GM10248 (cell line): ENCODE measurements around the gene KREMEN1.

Experiments
- CTCF ChIA-PET: fragments of 300-600 bp; sonication (Branson Sonifier 250); formaldehyde crosslinking; extraction: SDS; loops from one replicate; lab custom pipeline; 2021; ENCODE audit warnings: antibody characterized with exemption; lab: Yijun Ruan, JAX
- POLR2A ChIA-PET: fragments of 350-650 bp; sonication (Branson Sonifier 250); formaldehyde crosslinking; extraction: SDS; loops from one replicate; lab custom pipeline; 2020; ENCODE audit warnings: antibody characterized with exemption; lab: Yijun Ruan, JAX
- DNase-seq: peaks from one replicate; pipeline ENCODE4 v3.0.0; 2012; ENCODE audit errors: extremely low spot score
- CTCF ChIP-seq: IDR thresholded peaks from 2 replicates; pipeline ENCODE4 v1.5.1; 2012; ENCODE audit warnings: mild to moderate bottlenecking, low read depth; ENCODE audit errors: extremely low read depth, missing control alignments, control extremely low read depth

The KREMEN1 gene

DNA sequence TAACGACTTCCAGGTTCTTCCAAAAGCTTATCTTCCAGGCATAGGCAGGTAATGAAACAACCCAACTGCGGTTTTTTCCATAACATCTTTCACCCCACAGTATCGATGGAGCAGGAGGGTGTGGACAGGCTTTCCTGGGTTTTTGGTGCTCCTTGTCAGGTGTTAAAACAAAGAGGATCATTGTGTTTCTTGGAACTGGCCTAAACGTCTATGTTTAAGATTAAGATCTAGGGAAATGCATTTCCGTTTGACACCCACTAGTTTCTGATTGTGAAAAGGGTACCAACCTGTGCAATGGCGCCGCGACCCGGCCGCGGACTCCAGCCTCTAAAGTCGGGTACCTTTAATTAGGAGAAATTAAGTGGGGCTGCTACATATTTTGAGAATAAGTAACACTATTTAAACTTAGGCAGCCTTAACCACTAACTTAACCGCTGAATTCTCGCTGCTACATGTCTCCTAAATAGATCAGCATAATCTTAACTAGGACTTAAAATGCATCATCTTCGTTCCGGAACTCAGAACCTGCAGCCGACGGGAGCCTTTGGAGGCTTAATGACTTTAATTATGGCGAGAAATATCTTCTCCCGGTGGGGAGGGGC is 42.7 kb upstream of the KREMEN1 start:
- TF ChIP-seq CTCF, result no peak
- ChIA-PET POLR2A (no interaction called here), CTCF (interaction anchor here (1.2 to 4.2 kb wide), 3 partner anchors 10 to 177 kb away, joined by 4 to 23 read pairs (median 21); no protein-coding TSS in a partner anchor)
- DNase-seq, result no peak

GRCh38 chr22:29030618-29031226 is 42.1 kb upstream of the KREMEN1 start:
- TF ChIP-seq CTCF, result no peak
- ChIA-PET POLR2A (no interaction called here), CTCF (interaction anchor here (2.8 kb wide), 1 partner anchor 10 kb away, joined by 21 read pairs; no protein-coding TSS in a partner anchor)
- DNase-seq, result no peak

DNA sequence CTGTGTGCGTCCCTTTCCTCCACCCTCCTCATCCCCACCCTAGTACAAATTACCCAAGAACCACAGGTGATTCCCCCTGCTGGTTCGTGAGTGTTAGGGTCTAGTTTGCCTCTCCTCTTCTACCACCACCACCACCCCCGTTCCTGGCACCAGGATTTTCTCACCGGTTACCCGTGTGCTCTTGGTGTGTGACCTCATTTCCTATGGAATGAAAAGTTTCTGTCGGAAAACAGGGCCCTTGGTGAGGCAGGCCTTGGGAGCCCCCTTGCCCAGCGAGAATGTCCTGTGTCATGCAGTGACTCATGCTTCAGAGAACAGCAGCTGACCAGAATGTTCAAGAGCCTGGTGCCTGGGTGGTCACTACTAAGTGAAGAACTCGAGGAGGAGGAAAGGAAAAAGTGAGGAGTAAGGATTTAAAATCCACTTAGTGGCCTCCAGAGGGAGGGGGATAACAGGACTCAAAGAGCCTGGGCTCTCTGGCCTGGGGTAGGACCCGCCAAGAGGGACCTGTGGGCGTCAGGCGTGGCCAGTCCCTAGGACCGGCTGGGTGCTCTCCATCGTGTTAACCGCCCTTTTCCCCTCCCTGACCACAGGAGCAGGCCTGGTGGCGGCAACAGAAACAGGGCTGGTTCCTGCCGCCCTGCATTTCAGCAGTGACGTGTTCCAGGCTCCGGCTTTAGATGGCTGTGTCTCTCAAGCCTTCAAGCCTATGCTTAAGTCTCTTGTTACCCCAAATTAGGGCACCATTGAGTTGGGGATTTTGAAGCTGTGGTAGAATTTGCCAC is 41.4 kb upstream of the KREMEN1 start:
- POLR2A ChIA-PET, result no interaction called here
- CTCF ChIA-PET, result interaction anchor here (2.8 kb wide), 1 partner anchor 9 kb away, joined by 21 read pairs; no protein-coding TSS in a partner anchor
- no peak for DNase-seq
- no peak for TF ChIP-seq CTCF

DNA sequence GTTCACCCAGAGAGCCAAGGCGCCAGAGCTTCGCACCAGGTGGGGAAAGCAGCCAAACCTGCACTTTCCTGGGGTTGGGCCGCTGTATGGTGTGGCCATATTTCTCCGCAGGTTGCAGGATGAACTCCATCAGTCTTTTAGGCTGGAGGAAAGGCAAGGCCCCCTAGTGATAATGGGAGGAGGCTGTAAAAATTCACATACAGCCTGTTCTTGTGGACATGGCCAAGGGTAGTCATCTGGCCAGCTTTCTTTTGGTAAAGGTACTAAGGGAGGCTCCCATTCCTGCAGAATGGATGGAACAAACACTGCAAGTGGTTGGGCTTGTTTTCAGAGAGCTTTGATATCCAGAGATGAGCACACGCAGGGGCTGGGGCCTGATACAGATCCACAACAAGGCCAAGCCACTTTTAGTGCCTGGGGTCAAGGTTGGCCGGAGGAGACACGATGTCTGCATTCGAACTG is 40.8 kb upstream of the KREMEN1 start:
- no peak for TF ChIP-seq CTCF
- ChIA-PET CTCF (interaction anchor here (2.8 kb wide), 1 partner anchor 8 kb away, joined by 21 read pairs; no protein-coding TSS in a partner anchor), POLR2A (no interaction called here)
- no peak for DNase-seq

- ChIA-PET CTCF (interaction anchor here (2.8 kb wide), 1 partner anchor 8 kb away, joined by 21 read pairs; no protein-coding TSS in a partner anchor), POLR2A (no interaction called here)
- no peak for DNase-seq
These were observed 40.3 kb upstream of the KREMEN1 start for GRCh38 chr22:29032584-29032983.

More at GRCh38 chr22:29032584-29032983, 40.3 kb upstream of the KREMEN1 start:
- no peak for TF ChIP-seq CTCF
